ENCODE data around the gene SLC6A20.

SLC6A20 gene

GRCh38 chr3:45778761-45779201 is 17.6 kb downstream of the SLC6A20 start:
- no peak for DNase-seq (ENCODE audit: low read depth in 2 of 2)

GRCh38 chr3:45777746-45778386 is 18.5 kb downstream of the SLC6A20 start:
- DNase-seq (ENCODE audit: low read depth in 2 of 2) = no peak

GRCh38 chr3:45777111-45777745 is 19.1 kb downstream of the SLC6A20 start:
- no peak for DNase-seq (ENCODE audit: low read depth in 2 of 2)

GRCh38 chr3:45776611-45777010 is 19.7 kb downstream of the SLC6A20 start:
- no peak for DNase-seq (ENCODE audit: low read depth in 2 of 2)

DNA sequence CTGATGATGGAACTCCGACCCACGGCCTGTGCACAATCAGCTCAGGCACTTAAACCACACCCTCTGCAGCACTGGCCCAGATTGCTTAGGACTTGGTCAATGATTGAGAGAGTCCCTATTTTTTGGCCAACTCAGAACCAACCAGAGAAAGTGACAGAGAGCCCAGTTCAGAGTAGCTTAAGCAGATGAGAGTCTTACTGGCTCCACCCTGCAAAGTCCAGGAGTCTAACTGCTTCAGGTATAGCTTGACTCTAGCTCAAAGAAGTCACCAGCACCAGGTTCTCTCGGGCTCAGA is 20.1 kb downstream of the SLC6A20 start:
- no peak for DNase-seq (ENCODE audit: low read depth in 2 of 2)

GRCh38 chr3:45775571-45776300 is 20.6 kb downstream of the SLC6A20 start:
- DNase-seq (ENCODE audit: low read depth in 2 of 2) = no peak

- no peak for DNase-seq (ENCODE audit: low read depth in 2 of 2)
Measured at GRCh38 chr3:45774581-45775521, 21.5 kb downstream of the SLC6A20 start.

- DNase-seq (ENCODE audit: low read depth in 2 of 2) = no peak
Measured at GRCh38 chr3:45773714-45774449, 22.5 kb downstream of the SLC6A20 start.

GRCh38 chr3:45773072-45773471 is 23.3 kb downstream of the SLC6A20 start:
- DNase-seq (ENCODE audit: low read depth in 2 of 2) = no peak

DNA sequence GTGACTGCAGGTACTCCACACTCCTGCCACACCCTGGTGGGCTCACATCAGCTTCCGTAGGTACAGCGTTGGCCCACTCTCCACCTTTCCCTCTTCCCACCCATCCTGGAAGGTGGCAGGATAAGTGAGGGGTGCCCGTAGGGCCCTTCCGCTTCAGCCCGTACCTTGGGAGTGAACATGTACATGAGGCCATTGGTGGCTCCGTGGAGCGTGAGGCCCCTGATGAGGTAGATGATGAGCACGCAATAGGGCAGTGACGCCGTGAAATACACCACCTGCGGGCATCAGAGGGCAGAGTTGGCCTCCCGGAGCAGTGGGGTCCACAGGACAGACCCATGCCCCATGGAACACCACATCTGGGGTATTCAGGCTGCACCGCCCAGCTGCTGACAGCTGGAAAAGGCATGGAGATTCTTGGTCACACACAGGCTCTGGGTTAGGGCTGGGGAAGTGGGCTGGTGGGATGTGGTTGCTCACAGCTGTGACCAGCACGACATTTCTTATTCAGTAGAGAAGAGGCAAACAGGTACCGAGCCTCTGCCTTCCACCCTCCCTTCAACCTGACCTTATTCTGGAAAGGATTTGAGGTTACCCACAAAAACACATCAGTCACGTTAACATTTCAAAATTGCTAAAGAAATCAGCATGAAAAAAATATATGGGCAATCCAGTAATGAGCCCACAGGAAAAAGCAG is 23.8 kb downstream of the SLC6A20 start:
- peak in 1 of 2 donors; percentile 23 for DNase-seq (ENCODE audit: low read depth in 2 of 2)

GRCh38 chr3:45771831-45772230 is 24.5 kb downstream of the SLC6A20 start:
- no peak for DNase-seq (ENCODE audit: low read depth in 2 of 2)

GRCh38 chr3:45771166-45771775 is 25.1 kb downstream of the SLC6A20 start:
- no peak for DNase-seq (ENCODE audit: low read depth in 2 of 2)

- no peak for DNase-seq (ENCODE audit: low read depth in 2 of 2)
Measured at GRCh38 chr3:45765958-45766357, 30.4 kb downstream of the SLC6A20 start.

GRCh38 chr3:45765266-45765851 is 31.0 kb downstream of the SLC6A20 start:
- DNase-seq (ENCODE audit: low read depth in 2 of 2) = no peak

DNA sequence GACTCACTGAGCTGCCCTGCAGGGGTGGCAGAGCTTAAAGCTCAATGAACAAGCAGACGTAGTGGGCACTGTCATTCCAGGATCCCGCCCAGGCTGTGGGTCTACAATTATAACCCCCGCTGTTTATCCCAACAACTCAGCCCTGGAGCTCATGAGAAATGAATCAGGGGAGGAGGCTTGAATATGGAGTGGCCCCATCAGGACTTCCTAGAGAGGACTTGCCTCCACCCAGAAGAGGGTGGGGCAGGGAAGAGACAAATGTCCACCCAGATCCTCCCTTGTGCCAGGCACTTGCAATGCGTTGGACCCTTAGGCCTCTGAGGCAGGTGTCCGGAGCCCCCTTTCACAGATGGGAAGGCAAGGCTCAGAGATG is 33.0 kb downstream of the SLC6A20 start:
- DNase-seq (ENCODE audit: low read depth in 2 of 2) = no peak

- DNase-seq (ENCODE audit: low read depth in 2 of 2) = no peak
Measured at GRCh38 chr3:45762647-45763302, 33.6 kb downstream of the SLC6A20 start.

- DNase-seq (ENCODE audit: low read depth in 2 of 2) = no peak
Measured at GRCh38 chr3:45761831-45762230, 34.5 kb downstream of the SLC6A20 start.

- peak; percentile 11 to 16 for DNase-seq (ENCODE audit: low read depth in 2 of 2)
Measured at GRCh38 chr3:45760878-45761711, 35.2 kb downstream of the SLC6A20 start.
